HPDE6-E6E7 (cell line): Measurements from ENCODE around the gene TP63.

Source experiments
- DNase-seq: peaks from one replicate; pipeline ENCODE4 v3.0.0; 2011; ENCODE audit warnings: missing footprints; ENCODE audit errors: extremely low spot score

TP63 gene

DNA sequence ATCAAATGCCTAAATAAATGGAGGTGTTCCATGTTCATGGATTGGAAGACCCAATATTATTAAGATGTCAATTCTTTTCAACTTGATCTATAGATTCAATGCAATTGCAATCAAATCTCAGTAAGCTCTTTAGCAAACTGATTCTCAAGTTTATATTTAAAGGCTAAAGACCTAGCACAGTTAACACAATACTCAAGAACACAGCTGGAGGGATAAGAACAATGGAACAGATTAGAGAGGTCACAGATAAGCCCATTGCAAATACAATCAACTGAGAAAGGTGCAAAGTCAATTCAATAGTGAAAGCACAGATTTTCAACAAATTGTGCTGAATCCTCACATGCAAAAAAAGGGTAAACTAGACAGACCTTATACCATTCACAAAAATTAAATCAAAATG, 290.6 kb downstream of the TP63 start:
- no peak for DNase-seq

DNA sequence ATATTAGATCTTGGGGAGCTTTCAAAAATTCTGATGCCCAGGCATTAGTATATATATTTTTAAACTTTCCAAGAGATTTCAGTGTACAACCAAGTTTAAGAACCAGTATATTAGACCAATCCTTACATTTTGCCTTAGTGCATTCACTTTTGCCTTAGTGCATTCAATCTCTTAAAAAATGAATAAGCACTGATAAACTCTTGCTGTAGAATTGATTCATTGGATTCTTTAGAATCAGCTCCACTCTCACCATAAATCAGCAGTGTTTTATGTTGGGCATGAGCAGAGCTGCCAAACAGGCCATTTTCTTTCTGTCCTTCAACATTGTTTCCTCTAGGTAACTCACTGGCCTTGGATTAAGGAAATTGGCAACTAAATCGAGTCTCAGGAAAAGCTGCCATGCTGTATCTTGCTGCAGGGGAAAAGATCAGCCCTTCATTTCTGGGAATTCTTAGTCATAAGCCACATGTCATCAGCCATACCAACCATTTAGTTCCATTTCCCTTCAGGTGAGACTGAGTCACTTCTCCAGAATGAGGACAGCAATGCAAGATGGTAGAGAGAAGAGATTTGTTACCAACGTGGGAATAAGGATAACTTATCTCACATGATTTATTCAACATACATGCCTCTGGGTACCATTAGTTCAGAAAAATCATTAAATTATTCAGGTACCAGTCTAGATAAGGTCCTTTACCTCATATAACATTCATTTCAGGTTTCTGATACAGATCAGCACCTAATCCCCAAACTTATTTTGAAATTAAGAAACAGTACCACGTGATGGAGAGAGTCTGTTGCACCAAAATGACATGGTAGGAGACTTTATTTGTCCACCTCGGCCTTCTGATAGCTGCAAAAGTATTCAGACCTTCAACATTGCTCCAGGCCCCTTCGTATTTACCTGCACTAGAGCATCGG, 297.0 kb downstream of the TP63 start:
- peak; percentile 49 for DNase-seq

DNA sequence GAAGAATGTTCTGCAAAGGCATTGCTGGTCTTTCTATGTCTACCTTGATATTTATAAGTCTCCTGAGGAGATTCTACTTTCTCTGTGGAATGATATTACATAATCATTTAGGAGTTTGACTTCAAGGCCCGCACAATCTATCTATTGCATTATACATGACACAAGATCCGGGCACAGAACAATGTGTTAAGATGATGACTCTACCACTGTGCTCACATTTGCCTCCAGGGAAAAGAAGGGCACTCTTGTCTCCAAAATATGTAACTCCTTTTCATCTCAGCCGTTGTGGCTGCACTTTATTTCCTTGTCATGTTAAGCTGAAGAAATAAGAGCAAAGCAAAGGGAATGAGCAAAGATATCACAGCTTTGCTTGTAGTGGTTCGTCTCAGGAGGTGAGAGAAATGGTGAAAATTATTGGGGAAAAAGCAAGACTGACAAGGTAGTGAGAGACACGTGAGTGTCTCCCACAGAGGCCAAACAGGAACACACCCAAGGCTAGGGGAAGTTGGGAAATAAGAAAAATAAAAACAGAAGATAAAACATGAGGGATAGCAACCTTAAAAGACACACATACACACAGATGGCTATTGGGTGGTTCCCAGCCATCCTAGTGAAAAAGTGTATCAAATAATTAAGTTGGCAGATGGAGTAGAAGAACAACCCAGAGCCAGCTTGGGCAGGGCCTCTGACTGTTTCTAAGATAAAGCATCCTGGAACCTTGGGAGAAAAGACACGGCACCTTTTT, 305.2 kb downstream of the TP63 start:
- DNase-seq: peak; percentile 45

DNA sequence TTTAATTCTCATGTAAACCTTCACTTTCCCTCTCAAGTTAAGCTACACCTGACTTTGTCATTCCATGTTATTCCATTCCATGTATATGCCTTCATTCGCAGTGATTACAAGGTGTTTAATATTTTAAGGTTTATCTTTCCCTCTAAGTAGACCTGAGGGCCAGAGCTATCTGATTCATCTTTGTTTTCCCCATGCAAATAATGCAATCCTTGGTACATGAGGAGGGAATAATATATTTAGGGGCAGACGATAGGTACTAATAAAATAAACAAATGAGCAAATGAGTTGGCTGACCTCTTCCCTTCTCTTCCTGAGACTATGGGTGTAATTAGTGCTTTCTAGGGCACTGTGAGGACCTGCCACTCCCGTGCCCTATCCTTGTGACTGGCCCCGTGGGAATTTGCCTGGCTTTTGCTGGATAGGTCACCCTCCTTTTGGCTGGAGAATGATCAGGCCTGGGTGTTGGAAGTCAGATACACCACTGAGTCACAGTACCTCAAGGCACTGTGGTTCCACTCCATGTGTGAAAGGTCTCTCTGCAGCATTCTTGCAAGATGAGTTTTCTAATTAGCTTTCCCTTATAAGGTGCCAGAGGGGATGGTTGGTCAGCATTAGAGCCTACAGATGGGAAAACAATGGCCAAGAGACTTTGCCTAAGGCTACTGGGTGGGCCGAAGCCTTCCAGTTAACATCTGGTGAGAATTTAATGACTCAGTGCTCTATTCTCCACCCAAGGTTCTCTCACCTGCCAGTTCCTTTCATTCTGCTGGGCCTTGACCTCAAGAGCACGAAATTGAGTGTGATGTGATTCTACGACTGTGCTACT, 306.3 kb downstream of the TP63 start:
- DNase-seq: peak; percentile 91

DNA sequence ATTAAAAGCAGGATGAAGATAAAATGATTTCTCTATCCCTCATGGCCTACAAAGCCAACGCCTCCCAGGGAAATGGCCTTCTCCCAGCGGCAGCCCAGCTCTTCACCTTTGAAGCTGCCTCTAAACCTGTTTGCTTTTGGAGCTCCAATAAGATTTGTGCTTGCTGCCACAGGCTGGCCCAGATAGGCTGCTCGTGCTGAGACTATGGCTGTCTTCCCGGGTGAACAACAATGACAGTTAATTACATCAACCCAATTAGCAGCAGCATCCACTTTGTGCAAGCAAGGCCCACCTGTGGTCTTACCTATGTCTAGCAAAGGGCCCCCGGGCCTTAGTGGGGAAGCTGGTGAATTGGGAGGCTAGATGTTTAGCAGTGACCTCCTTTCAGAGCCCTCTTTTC, 309.9 kb downstream of the TP63 start:
- DNase-seq: no peak

DNA sequence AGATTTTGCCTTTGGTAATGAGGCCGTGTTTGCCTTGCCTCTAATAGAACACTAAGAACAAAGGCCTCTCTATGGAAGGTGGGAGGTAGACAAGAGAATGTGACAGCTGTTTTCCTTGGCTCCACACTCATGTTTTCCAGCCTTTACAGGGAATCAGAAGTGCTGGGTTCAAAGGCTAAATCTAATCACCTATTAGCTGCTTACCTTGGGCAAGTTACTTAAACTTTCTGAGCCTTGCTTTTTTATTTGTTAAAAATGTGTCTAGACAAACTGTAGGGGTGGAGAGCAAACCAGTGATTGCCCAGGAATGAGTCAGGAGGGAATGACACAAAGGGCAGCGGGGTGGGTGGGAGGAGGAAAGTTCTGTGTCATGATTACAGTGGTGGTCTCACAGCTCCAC, 310.5 kb downstream of the TP63 start:
- DNase-seq: peak; percentile 61

DNA sequence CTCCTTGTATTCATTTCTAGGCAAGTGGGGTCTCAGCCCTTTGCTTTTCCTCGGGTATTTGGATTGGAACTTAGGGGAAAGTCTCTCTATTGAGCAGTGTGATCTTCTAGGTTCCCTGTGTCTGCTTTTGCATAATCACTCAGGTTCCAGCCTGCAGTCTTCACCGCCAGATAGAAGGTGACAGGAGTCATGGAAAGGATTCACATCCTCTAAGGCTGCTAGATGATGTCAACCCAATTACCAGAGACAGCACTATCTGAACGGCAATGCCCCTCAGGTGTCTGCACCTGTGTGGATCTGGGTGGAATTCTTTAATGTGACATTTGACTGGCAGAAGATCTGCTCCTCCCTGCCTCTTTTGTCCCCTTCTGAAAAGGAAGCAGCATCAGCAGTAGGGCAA, 311.8 kb downstream of the TP63 start:
- no peak for DNase-seq

DNA sequence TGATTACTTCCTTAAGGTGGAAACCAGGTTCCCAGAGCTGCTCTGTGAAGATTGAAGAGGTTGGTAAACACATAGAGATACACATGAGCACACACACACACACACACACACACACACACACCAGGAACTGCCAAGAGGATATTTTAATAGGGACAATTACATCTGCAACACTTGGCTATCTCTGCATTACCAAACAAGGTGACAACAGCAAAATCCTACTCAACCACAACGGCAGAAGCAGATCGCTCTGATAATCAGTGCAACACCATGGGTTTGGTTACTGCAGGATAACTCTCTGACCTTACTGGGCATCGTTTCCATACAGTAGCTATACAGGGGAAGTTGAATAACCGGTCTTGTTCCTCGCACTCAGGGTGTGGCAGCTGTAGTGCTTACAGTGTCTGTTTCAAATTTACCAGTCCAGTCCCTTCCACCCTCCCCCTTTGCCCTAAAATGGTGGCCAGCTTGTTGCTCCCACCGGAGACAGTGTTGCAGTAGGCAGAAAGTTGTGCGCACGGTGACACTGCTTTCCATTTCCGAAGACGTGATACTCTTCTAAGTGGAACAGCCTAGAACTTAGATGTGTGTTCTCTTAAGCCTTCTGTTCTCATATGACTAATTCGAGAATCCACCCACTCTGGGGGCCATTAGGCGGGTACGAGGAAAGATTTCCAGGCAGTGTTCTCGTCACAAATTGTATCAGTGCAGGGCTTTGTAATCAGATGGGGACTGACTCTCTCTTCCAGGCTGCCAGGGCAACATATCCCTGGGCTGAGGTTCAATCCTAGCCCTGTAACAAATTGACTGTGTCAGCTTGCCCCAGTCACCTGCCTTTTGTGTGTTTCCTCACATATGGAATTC, 313.3 kb downstream of the TP63 start:
- DNase-seq: peak; percentile 79

DNA sequence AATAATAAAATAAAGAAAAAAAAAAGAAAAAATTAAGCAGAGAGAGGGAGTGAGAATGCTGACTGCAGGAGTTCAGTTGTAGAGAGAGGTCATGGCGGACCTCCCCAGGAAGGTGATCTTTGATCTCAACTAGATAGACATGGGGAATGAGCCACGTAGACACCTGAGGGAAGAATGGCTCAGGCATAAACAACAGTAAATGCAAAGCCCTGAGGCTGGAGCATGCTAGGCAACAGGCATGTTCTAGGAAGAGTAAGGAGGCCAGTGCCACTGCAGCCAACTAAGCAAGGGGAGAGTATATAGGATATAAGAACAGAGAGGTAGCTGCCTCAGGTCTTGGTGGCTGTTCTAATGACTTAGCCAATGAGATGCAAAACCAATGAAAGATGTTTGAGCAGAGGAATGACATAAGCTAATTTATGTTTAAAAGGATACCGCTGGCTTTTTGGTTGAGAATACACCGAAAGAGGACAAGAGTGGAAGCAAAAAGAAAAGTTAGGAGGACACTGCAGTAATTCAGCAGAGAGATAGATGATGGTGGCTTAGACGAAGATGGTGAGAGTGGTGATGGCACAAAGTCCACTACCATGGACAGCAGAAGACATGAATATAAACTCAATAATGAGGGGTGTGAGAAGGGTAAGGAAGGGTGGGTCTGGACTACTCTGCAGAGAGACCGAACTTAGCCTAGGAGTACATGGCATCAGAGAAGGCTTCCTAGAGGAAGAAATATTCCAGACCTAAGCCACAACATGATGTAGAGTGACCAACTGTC, 314.9 kb downstream of the TP63 start:
- DNase-seq: no peak
